ENCODE measurements around the gene NADK.
"Not testable (repeated sequence)": the region's sequence is repeated elsewhere in the genome, so short reads cannot be mapped to it uniquely, and the experiment has no call there.

Gene NADK

GRCh38 chr1:1704284-1704957 is 73.8 kb downstream of the NADK start:
- not testable (repeated sequence) for DNase-seq (ENCODE audit: low read depth)

GRCh38 chr1:1703796-1704195 is 74.5 kb downstream of the NADK start:
- no peak for DNase-seq (ENCODE audit: low read depth)

GRCh38 chr1:1702506-1702905 is 75.8 kb downstream of the NADK start:
- DNase-seq (ENCODE audit: low read depth), result not testable (repeated sequence)

All from T-helper 22 cell (primary cell).